ENCODE data around the gene RHBDL2.

DNA sequence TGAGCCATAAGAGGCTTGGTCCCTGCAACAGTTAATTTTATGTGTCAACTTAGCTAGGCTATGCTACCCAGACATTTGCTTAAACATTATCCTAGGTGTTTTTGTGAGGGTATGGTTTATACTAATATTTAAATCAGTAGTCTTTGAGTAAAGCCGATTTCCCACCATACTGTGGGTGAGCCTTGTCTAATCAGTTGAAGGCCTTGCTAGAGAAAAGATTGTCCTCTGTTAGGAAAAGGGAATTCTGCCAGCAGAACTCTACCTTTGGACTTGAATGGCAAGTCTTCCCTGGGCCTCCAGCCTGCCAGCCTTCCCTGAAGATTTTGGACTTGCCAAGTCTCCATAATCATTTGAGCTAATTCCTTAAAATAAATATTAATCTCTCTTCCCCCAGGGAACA lies 23.9 kb downstream of the RHBDL2 start:
- TF ChIP-seq, protein P1, sequence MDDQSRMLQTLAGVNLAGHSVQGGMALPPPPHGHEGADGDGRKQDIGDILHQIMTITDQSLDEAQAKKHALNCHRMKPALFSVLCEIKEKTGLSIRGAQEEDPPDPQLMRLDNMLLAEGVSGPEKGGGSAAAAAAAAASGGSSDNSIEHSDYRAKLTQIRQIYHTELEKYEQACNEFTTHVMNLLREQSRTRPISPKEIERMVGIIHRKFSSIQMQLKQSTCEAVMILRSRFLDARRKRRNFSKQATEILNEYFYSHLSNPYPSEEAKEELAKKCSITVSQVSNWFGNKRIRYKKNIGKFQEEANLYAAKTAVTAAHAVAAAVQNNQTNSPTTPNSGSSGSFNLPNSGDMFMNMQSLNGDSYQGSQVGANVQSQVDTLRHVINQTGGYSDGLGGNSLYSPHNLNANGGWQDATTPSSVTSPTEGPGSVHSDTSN (IDR thresholded peaks at IDR 0.05; ENCODE audit: insufficient replicate concordance, low read depth, low read length) = no peak
- TF ChIP-seq POLR2AphosphoS5 (IDR thresholded peaks at IDR 0.05; ENCODE audit: low read length) (no peak), POLR2A (IDR thresholded peaks at IDR 0.05; ENCODE audit: low read depth, low read length) (no peak), YY1 (IDR thresholded peaks at IDR 0.05; ENCODE audit: low read depth, low read length) (no peak), RCOR1 (conservative IDR thresholded peaks at IDR 0.05; ENCODE audit: low read depth, low read length) (no peak)
- TF ChIP-seq, protein P2, sequence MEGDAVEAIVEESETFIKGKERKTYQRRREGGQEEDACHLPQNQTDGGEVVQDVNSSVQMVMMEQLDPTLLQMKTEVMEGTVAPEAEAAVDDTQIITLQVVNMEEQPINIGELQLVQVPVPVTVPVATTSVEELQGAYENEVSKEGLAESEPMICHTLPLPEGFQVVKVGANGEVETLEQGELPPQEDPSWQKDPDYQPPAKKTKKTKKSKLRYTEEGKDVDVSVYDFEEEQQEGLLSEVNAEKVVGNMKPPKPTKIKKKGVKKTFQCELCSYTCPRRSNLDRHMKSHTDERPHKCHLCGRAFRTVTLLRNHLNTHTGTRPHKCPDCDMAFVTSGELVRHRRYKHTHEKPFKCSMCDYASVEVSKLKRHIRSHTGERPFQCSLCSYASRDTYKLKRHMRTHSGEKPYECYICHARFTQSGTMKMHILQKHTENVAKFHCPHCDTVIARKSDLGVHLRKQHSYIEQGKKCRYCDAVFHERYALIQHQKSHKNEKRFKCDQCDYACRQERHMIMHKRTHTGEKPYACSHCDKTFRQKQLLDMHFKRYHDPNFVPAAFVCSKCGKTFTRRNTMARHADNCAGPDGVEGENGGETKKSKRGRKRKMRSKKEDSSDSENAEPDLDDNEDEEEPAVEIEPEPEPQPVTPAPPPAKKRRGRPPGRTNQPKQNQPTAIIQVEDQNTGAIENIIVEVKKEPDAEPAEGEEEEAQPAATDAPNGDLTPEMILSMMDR (IDR thresholded peaks at IDR 0.05 in 2 of 3, conservative IDR thresholded peaks at IDR 0.05 in 1 of 3; ENCODE audit: control insufficient read depth in 2 of 3, extremely low read depth in 1 of 3, insufficient read depth in 1 of 3, low read depth in 3 of 3, low read length in 3 of 3) = no peak
- TF ChIP-seq, protein P3, sequence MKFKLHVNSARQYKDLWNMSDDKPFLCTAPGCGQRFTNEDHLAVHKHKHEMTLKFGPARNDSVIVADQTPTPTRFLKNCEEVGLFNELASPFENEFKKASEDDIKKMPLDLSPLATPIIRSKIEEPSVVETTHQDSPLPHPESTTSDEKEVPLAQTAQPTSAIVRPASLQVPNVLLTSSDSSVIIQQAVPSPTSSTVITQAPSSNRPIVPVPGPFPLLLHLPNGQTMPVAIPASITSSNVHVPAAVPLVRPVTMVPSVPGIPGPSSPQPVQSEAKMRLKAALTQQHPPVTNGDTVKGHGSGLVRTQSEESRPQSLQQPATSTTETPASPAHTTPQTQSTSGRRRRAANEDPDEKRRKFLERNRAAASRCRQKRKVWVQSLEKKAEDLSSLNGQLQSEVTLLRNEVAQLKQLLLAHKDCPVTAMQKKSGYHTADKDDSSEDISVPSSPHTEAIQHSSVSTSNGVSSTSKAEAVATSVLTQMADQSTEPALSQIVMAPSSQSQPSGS (IDR thresholded peaks at IDR 0.05; ENCODE audit: low read length) = no peak
- TF ChIP-seq, protein P4, sequence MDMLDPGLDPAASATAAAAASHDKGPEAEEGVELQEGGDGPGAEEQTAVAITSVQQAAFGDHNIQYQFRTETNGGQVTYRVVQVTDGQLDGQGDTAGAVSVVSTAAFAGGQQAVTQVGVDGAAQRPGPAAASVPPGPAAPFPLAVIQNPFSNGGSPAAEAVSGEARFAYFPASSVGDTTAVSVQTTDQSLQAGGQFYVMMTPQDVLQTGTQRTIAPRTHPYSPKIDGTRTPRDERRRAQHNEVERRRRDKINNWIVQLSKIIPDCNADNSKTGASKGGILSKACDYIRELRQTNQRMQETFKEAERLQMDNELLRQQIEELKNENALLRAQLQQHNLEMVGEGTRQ (IDR thresholded peaks at IDR 0.05; ENCODE audit: borderline replicate concordance, low read depth, low read length) = no peak
